Pancreas (tissue), 10 donors: ENCODE data around the gene PLCD3. TPM values are rescaled to one million over a fixed set of nuclear protein-coding genes. Genes with fewer than 3 reads are reported as not detected.

Experiments used
- ATAC-seq, 4 donors: fragments of 200-7000 bp; cut with Tn5 transposase; one replicate each; pipeline versions ENCODE4 v1.8.0 to v1.9.1; 2020; ENCODE audit warnings: mild to moderate bottlenecking in 4 of 4, moderate library complexity in 4 of 4
- DNase-seq, 6 donors: peaks; one replicate each; pipeline ENCODE4 v3.0.0-alpha.2; 2020
- FAIRE-seq: peaks from 2 replicates; lab custom pipeline; 2012; peaks lifted over from hg19 to GRCh38; lab: Jason Lieb, UNC
- H3K27ac ChIP-seq, 4 donors: fragments of 200-600 bp; sonication (generic); 1 replicate in 3 of 4; 2 replicates in 1 of 4; pipeline versions ENCODE4 v1.5.0 to v1.8.0; 2020
- H3K27me3 ChIP-seq, 4 donors: fragments of 200-600 bp; one replicate each; pipeline ENCODE4 v1.8.0; 2021
- H3K36me3 ChIP-seq, 3 donors: fragments of 200-600 bp; sonication (generic) in 1 of 3; one replicate each; pipeline versions ENCODE4 v1.5.0 to v1.8.0; 2020 to 2021
- H3K4me1 ChIP-seq, 3 donors: fragments of 200-600 bp; one replicate each; pipeline ENCODE4 v1.8.0; 2021
- H3K4me3 ChIP-seq, 4 donors: fragments of 200-600 bp; sonication (generic) in 2 of 4; one replicate each; pipeline versions ENCODE4 v1.5.0 to v1.8.0; 2020 to 2021
- H3K9me3 ChIP-seq, 4 donors: fragments of 200-600 bp; one replicate each; pipeline ENCODE4 v1.8.0; 2021
- WGBS, 2 donors: extraction: QIAGEN DNeasy Blood & Tissue Kit; methylation state at CpG; one replicate each; pipeline ENCODE4 v1.1.7; 2013; 5-methylcytosine and 5-hydroxymethylcytosine counted together
- intact Hi-C, 3 donors: fragments of 100-400 bp; cut with DNase I; formaldehyde crosslinking; loops; one replicate each; pipeline versions ENCODE4 v1.11.1 to v1.14.2; 2022
- polyA plus RNA-seq, 2 donors: library from polyadenylated mRNA; stranded (reverse); fragments of 200-250 nt; gene quantifications; one replicate each; pipeline ENCODE4 v1.2.3, GENCODE V29; 2013
- total RNA-seq, 6 donors: library from RNA; stranded (reverse); fragmentation: NEBNext Ultra II Directional in 4 of 6; extraction: Animal tissue kit (Norgen Biotek cat#: 25700) in 4 of 6; gene quantifications; one replicate each; pipeline versions ENCODE4 v1.2.1 to v1.2.4, GENCODE V29; 2021 to 2023
- TF ChIP-seq, protein P1 (sequence below), 4 donors: fragments of 200-600 bp; sonication (generic) in 3 of 4; IDR thresholded peaks; one replicate each; pipeline versions ENCODE4 v1.5.0 to v1.8.0; 2021; ENCODE audit warnings: antibody characterized with exemption in 4 of 4
- donor health status: healthy with polysubstance abuse.
- donor health status: DM: no; HTN: no; CAD: no; lungs with moderate emphysema.
- donor health status: DM: no; HTN: no; CAD: no.
- donor health status: control.
- donor health status: control.
- donor health status: Bipolar disorder and iron deficiency.
- donor health status: DM: yes; HTN: yes; CAD: no.
- donor health status: DM: no; HTN: no; CAD: no.
- donor health status: DM: no; HTN: no; CAD: no.
- donor health status: DM: yes; HTN: yes; CAD: no.

Gene PLCD3
- total and polyA plus RNA-seq, 8 donors, result 4.6 to 10.6 (median 8.4) TPM

DNA sequence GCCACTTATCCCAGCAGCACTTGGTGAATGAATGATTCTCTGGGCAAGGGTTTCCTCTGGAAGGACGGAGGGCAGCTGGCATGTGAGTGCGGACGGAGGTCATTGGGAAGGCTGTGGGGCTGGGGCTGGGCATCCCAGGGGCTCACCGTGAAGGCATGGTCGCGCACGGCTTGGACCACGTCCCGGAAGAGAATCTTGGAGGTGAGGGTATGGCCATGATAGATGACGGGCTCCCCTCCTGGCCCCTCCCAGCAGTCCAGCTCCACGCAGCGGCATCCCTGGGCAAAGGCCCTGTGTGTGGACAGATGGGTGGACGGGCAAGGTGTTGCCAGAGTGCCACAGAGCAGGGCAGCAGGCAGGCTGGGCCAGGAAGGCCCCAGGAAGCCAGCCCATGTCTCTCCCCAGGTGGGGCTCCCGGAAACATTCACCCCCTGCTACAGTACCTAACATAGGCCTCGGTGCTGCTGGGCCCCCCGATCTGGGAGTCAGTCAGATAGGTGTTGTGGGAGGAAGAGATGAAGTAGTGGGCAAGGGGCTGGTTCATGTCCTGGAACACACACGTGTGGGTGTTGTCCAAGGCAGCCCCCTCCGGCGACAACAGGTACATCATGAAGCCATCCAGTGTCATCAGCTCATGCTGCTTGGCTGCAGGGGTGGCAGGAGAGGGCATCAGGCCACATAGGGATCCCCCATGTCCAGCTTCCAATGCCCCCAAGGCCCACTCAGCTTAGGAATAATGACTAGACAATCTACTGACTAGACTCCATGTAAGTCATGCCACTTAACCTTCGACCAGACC is 14.3 kb downstream of the PLCD3 start:
- TF ChIP-seq, protein P1, sequence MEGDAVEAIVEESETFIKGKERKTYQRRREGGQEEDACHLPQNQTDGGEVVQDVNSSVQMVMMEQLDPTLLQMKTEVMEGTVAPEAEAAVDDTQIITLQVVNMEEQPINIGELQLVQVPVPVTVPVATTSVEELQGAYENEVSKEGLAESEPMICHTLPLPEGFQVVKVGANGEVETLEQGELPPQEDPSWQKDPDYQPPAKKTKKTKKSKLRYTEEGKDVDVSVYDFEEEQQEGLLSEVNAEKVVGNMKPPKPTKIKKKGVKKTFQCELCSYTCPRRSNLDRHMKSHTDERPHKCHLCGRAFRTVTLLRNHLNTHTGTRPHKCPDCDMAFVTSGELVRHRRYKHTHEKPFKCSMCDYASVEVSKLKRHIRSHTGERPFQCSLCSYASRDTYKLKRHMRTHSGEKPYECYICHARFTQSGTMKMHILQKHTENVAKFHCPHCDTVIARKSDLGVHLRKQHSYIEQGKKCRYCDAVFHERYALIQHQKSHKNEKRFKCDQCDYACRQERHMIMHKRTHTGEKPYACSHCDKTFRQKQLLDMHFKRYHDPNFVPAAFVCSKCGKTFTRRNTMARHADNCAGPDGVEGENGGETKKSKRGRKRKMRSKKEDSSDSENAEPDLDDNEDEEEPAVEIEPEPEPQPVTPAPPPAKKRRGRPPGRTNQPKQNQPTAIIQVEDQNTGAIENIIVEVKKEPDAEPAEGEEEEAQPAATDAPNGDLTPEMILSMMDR (IDR thresholded peaks at IDR 0.05), result no peak
- Histone ChIP-seq H3K4me1 (no peaks in the 10 kb centered on the region), H3K36me3 (no peaks in the 10 kb centered on the region), H3K9me3 (no peaks in the 10 kb centered on the region), H3K27ac (no peak overlapping the region), H3K27me3 (no peaks in the 10 kb centered on the region), H3K4me3 (no peak overlapping the region)
- intact Hi-C loops, result loop anchor here in 1 of 3 donors (10.0 kb wide), 2 partner anchors 193 to 343 kb away; no protein-coding TSS in a partner anchor
- WGBS, 2 donors, result 87 to 93% methylated on average over 20 of the region's 20 CpGs
- ATAC-seq (no peak), DNase-seq (no peak), FAIRE-seq (no peak)

DNA sequence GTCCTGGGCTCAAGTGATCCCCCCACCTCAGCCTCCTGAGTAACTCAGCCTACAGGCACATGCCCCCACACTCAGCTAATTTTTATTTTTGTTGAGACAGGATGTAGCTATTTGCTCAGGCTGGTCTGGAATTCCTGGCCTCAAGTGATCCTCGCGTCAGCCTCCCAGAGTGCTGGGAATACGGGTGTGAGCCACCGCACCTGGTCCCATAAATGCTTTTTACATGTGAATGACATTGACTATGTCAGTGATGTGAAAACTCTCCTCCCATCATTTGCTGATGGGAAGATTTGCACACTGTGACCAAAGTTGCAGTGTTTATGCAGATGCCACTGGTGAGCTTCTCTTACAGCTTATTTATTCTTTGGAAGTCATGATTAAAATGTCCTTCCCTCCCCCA is 15.0 kb downstream of the PLCD3 start:
- Histone ChIP-seq H3K36me3 (no peaks in the 10 kb centered on the region), H3K4me1 (no peaks in the 10 kb centered on the region), H3K27me3 (no peaks in the 10 kb centered on the region), H3K4me3 (no peak overlapping the region), H3K27ac (no peak overlapping the region), H3K9me3 (no peaks in the 10 kb centered on the region)
- WGBS, 2 donors, result 93 to 97% methylated on average over 4 of the region's 4 CpGs
- FAIRE-seq (no peak), ATAC-seq (no peak), DNase-seq (no peak)
- intact Hi-C loops, result loop anchor here in 1 of 3 donors (10.0 kb wide), 2 partner anchors 193 to 343 kb away; no protein-coding TSS in a partner anchor
- TF ChIP-seq, protein P1 (IDR thresholded peaks at IDR 0.05), result no peak

DNA sequence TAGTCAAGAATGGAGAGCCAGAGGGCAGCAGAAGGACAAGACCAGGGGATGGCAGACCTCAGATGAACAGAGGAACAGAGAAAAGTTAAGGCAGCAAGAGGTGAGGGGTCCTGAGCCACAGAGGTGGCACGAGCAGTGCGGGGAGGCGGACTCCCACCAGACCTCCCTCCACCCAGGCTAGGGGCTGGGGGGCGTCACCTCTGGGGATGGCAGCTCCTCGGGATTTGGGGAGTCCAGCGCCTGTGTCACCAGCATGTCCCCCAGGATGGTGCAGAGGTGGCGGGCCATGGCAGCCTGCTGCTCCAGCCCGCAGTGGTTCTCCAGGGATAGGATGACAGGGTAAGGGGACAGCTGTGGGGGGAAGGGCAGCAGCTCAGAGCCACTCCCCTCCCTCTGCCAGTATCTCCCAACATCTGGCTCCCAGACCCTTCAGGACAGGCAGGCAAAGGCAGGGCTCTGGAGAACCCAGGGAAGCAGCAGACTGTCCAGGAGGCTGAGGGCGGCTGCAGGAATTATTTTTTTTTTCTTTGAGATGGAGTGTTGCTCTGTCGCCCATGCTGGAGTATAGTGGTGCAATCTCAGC is 15.8 kb downstream of the PLCD3 start:
- H3K27ac ChIP-seq, result no peak overlapping the region
- WGBS, 2 donors, result 88% methylated on average over 10 of the region's 10 CpGs
- DNase-seq (no peak), FAIRE-seq (no peak), ATAC-seq (no peak)
- TF ChIP-seq, protein P1 (IDR thresholded peaks at IDR 0.05), result no peak
- intact Hi-C loops, result loop anchor here in 1 of 3 donors (10.0 kb wide), 2 partner anchors 192 to 342 kb away; no protein-coding TSS in a partner anchor
- no peaks in the 10 kb centered on the region for H3K4me1 ChIP-seq
- no peaks in the 10 kb centered on the region for H3K36me3 ChIP-seq
- no peaks in the 10 kb centered on the region for H3K9me3 ChIP-seq
- no peaks in the 10 kb centered on the region for H3K27me3 ChIP-seq
- H3K4me3 ChIP-seq, result no peak overlapping the region

DNA sequence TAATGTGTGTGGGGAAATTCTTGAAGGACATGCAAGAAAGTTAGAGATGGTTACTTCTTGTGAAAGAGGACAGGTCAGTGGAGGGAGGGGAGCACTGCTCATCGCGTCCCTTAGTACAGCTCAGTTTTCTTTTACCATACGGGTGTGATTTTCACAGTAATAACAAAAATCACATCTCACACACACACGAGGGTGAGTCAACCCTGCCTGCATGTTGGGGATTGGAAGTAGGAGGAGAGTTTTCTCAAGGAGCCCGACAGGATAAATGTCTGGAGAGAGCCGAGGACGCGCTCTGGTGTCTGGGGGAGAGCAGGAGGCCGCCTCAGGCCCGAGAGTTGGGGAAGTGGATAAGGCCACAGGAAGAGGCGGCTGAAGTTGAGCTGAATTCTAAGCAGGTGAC is 16.4 kb downstream of the PLCD3 start:
- intact Hi-C loops, result loop anchor here in 1 of 3 donors (10.0 kb wide), 2 partner anchors 191 to 341 kb away; no protein-coding TSS in a partner anchor
- Histone ChIP-seq H3K27ac (no peak overlapping the region), H3K27me3 (no peaks in the 10 kb centered on the region), H3K9me3 (no peaks in the 10 kb centered on the region), H3K4me1 (no peaks in the 10 kb centered on the region), H3K4me3 (no peak overlapping the region), H3K36me3 (no peaks in the 10 kb centered on the region)
- no peak for FAIRE-seq
- no peak for ATAC-seq
- TF ChIP-seq, protein P1 (IDR thresholded peaks at IDR 0.05), result no peak
- WGBS, 2 donors, result 72 to 82% methylated on average over 11 of the region's 11 CpGs
- DNase-seq, result no peak
